ENCODE data around the gene PRAF2. TPM values are rescaled to one million over a fixed set of nuclear protein-coding genes. Genes with fewer than 3 reads are reported as not detected.

PRAF2 gene
- total and polyA plus RNA-seq, 9 of the 15 experiments (the other 6 are each of a cell fraction or from before 2014, with no cell fraction given) = 0.24 to 5.7 (median 2.0) TPM

GRCh38 chrX:49100704-49101628 lies 27.2 kb upstream of the PRAF2 start (continued):
- TF ChIP-seq REST (IDR thresholded peaks at IDR 0.05; ENCODE audit: borderline replicate concordance) (no peak), REST (CRISPR knock-in tag; IDR thresholded peaks at IDR 0.05; ENCODE audit: low read depth) (no peak), HLTF (IDR thresholded peaks at IDR 0.05) (no peak), E2F4 (CRISPR knock-in tag; IDR thresholded peaks at IDR 0.05; ENCODE audit: low read depth) (no peak), RBFOX2 (IDR thresholded peaks at IDR 0.05; ENCODE audit: low read depth, low read length) (peak; percentile 94), TFAM (CRISPR knock-in tag; conservative IDR thresholded peaks at IDR 0.05) (no peak), PKNOX1 (IDR thresholded peaks at IDR 0.05) (peak; percentile 98), AFF4 (CRISPR knock-in tag; IDR thresholded peaks at IDR 0.05) (no peak), MBD2 (IDR thresholded peaks at IDR 0.05; ENCODE audit: borderline replicate concordance, low read depth) (peak; percentile 95), EP300 (IDR thresholded peaks at IDR 0.05; ENCODE audit: low read length) (no peak), NFIX (CRISPR knock-in tag; IDR thresholded peaks at IDR 0.05; ENCODE audit: low read depth) (no peak), ZNF507 (tag; conservative IDR thresholded peaks at IDR 0.05) (no peak), ZNF445 (CRISPR knock-in tag; IDR thresholded peaks at IDR 0.05; ENCODE audit: low read depth) (no peak)
